Endodermal cell (in vitro differentiated cells): Measurements from ENCODE around the gene IGLL5. TPM values are rescaled to one million over a fixed set of nuclear protein-coding genes. Genes with fewer than 3 reads are reported as not detected.

Experiments
- DNase-seq: peaks from one replicate; pipeline ENCODE4 v3.0.0-alpha.2; 2017
- H3K27ac ChIP-seq: 2 replicates; pipeline ENCODE4 v1.5.1; 2013; ENCODE audit warnings: mild to moderate bottlenecking, low read depth, low read length, moderate library complexity
- H3K27me3 ChIP-seq: 2 replicates; pipeline ENCODE4 v1.6.1; 2013; ENCODE audit warnings: mild to moderate bottlenecking, low read length, moderate library complexity; ENCODE audit not compliant: insufficient read depth, control insufficient read depth, poor library complexity, severe bottlenecking
- H3K36me3 ChIP-seq: 2 replicates; pipeline ENCODE4 v1.7.0; 2013; ENCODE audit warnings: mild to moderate bottlenecking, low read length, moderate library complexity; ENCODE audit not compliant: control insufficient read depth, insufficient read depth
- H3K4me1 ChIP-seq: one replicate; pipeline ENCODE4 v1.7.0; 2013; ENCODE audit warnings: low read length; ENCODE audit not compliant: control insufficient read depth, insufficient read depth
- H3K4me3 ChIP-seq: 2 replicates; pipeline ENCODE4 v1.5.1; 2013; ENCODE audit warnings: mild to moderate bottlenecking, low read length, moderate library complexity
- H3K9ac ChIP-seq: 2 replicates; pipeline ENCODE4 v1.6.1; 2013; ENCODE audit warnings: mild to moderate bottlenecking, low read length, moderate library complexity; ENCODE audit not compliant: poor library complexity, severe bottlenecking; ENCODE audit errors: extremely low read depth
- H3K9me3 ChIP-seq: 2 replicates; pipeline ENCODE4 v1.6.1; 2013; ENCODE audit warnings: mild to moderate bottlenecking, low read length, moderate library complexity; ENCODE audit not compliant: control insufficient read depth
- H3K27ac Mint-ChIP-seq: 2 replicates; pipeline ENCODE4 v1.8.0; 2020; ENCODE audit warnings: mixed read lengths
- H3K27me3 Mint-ChIP-seq: 2 replicates; pipeline ENCODE4 v1.8.0; 2021; ENCODE audit warnings: mild to moderate bottlenecking, mixed read lengths; ENCODE audit not compliant: insufficient read depth
- H3K36me3 Mint-ChIP-seq: 2 replicates; pipeline ENCODE4 v1.8.0; 2020; ENCODE audit warnings: low read depth, mixed read lengths
- H3K4me1 Mint-ChIP-seq: 2 replicates; pipeline ENCODE4 v1.8.0; 2020; ENCODE audit warnings: mixed read lengths
- H3K4me3 Mint-ChIP-seq: 2 replicates; pipeline ENCODE4 v1.8.0; 2020; ENCODE audit warnings: mild to moderate bottlenecking, moderate library complexity, mixed read lengths
- H3K9me3 Mint-ChIP-seq: 2 replicates; pipeline ENCODE4 v1.8.0; 2020; ENCODE audit warnings: mild to moderate bottlenecking, mixed read lengths
- WGBS, 2 experiments: methylation state at CpG; one replicate each; pipeline versions ENCODE4 v1.1.5 to v1.1.7; 2013; ENCODE audit warnings: missing lambda C conversion rate in 2 of 2, mixed read lengths in 1 of 2; ENCODE audit not compliant: insufficient coverage in 1 of 2, insufficient read length in 1 of 2; 5-methylcytosine and 5-hydroxymethylcytosine counted together
- total RNA-seq, 2 donors: library from RNA; stranded (reverse); fragmentation: NEBNext Ultra II Directional in 1 of 2; extraction: Animal tissue kit (Norgen Biotek cat#: 25700) in 1 of 2; gene quantifications; 2 replicates in 1 of 2; 3 replicates in 1 of 2; pipeline ENCODE4 v1.2.1, GENCODE V29; 2021
- TF ChIP-seq, protein P1 (sequence below): fragments of 200-600 bp; sonication (generic); conservative IDR thresholded peaks from 2 replicates; pipeline ENCODE4 v1.5.0; 2021; ENCODE audit warnings: antibody characterized with exemption, mild to moderate bottlenecking

IGLL5 gene
- total RNA-seq, 2 donors from 2014 or later: not detected

DNA sequence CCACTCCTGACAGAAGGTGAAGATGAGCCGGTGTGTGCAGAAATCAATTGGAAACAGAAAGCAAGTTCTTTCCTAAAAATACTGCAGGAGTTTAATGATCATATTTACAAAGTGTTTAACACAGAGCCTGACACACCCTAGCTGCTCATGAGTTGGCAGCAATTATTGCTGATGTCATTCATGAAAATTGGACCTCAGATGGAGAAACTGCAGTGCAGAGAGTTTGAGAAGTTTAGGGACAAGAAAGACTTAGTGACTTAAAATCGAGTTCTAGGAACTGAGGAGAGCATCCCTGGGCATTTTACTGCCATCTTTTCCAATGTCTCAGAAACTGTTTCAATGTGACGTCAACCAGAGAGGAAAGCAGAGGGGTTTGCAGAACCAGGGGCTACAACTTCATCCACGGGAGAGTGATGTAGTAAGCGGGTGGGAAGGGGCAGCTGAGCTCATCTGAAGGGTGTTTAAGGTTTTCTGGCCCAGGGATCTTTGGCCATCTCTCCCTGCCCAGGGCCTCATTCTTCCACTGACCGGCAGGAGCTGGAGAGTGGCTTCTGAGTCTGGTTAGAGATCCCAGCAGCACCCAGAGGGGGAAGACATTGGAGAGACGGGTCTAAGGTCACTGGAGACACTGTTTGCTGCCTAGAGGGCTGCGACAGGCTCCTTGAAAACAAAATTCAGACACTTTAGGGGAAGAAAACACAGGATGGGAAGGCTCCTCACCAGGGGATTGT lies 21.1 kb upstream of the IGLL5 start:
- H3K4me1 ChIP-seq: no peaks in the 10 kb centered on the region
- 75 to 78% methylated on average over 7 to 8 of the region's 8 CpGs for WGBS, 2 experiments
- H3K9me3 ChIP-seq: no peaks in the 10 kb centered on the region
- peaks cover 86% of the 10 kb centered on the region for H3K27me3 Mint-ChIP-seq
- no peaks in the 10 kb centered on the region for H3K36me3 ChIP-seq
- H3K9ac ChIP-seq: no peak overlapping the region
- no peaks in the 10 kb centered on the region for H3K36me3 Mint-ChIP-seq
- peaks cover 56% of the 10 kb centered on the region for H3K27me3 ChIP-seq
- H3K4me3 Mint-ChIP-seq: no peak overlapping the region
- H3K9me3 Mint-ChIP-seq: no peaks in the 10 kb centered on the region
- TF ChIP-seq, protein P1, sequence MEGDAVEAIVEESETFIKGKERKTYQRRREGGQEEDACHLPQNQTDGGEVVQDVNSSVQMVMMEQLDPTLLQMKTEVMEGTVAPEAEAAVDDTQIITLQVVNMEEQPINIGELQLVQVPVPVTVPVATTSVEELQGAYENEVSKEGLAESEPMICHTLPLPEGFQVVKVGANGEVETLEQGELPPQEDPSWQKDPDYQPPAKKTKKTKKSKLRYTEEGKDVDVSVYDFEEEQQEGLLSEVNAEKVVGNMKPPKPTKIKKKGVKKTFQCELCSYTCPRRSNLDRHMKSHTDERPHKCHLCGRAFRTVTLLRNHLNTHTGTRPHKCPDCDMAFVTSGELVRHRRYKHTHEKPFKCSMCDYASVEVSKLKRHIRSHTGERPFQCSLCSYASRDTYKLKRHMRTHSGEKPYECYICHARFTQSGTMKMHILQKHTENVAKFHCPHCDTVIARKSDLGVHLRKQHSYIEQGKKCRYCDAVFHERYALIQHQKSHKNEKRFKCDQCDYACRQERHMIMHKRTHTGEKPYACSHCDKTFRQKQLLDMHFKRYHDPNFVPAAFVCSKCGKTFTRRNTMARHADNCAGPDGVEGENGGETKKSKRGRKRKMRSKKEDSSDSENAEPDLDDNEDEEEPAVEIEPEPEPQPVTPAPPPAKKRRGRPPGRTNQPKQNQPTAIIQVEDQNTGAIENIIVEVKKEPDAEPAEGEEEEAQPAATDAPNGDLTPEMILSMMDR: no peak
- H3K27ac Mint-ChIP-seq: no peak overlapping the region
- no peak for DNase-seq
- H3K4me1 Mint-ChIP-seq: no peaks in the 10 kb centered on the region
- no peak overlapping the region for H3K27ac ChIP-seq
- no peak overlapping the region for H3K4me3 ChIP-seq

DNA sequence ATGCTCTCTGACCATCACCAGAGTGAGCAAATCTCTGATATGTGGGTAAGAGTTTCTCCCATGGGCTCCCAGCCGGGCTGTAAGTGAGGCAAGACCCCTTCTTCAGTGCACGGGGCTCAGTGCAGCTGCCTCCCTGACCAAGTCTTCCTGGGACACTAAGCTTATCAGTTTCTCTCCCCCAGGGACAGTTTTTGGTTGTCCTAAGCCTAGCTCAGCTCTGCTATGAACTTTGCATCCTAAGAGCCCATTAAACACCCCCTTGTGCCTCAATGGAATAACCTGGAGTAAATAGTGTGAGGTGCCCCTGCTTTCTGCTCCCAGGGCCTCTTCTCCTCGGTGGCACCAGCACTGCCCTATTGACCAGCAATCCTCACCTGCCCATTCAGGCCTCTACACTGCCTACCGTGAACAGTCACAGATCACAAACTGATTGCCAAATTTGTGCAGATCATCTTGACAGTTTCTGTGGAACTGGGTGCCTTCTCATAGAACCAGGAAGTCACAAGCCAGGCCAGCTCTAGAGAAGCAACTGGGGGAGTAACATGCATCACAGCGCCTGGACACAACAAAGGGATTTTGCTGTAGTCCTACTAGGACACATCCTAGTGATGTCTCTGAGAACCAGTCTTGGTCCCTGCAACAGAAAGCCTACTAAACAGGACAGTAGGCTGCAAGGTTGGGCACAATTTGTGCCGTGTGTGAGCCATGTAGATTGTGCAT lies 19.5 kb upstream of the IGLL5 start:
- Mint-ChIP-seq H3K27ac (no peak overlapping the region), H3K9me3 (no peaks in the 10 kb centered on the region), H3K4me1 (no peaks in the 10 kb centered on the region), H3K36me3 (no peaks in the 10 kb centered on the region), H3K4me3 (no peak overlapping the region), H3K27me3 (peaks cover 90% of the 10 kb centered on the region)
- H3K4me1 ChIP-seq: no peaks in the 10 kb centered on the region
- no peak overlapping the region for H3K4me3 ChIP-seq
- peaks cover 48% of the 10 kb centered on the region for H3K27me3 ChIP-seq
- TF ChIP-seq, protein P1: no peak
- no peaks in the 10 kb centered on the region for H3K36me3 ChIP-seq
- no peaks in the 10 kb centered on the region for H3K9me3 ChIP-seq
- H3K9ac ChIP-seq: no peak overlapping the region
- DNase-seq: peak; percentile 29
- no peak overlapping the region for H3K27ac ChIP-seq
- WGBS, 2 experiments: 85 to 91% methylated on average over 5 to 6 of the region's 6 CpGs

DNA sequence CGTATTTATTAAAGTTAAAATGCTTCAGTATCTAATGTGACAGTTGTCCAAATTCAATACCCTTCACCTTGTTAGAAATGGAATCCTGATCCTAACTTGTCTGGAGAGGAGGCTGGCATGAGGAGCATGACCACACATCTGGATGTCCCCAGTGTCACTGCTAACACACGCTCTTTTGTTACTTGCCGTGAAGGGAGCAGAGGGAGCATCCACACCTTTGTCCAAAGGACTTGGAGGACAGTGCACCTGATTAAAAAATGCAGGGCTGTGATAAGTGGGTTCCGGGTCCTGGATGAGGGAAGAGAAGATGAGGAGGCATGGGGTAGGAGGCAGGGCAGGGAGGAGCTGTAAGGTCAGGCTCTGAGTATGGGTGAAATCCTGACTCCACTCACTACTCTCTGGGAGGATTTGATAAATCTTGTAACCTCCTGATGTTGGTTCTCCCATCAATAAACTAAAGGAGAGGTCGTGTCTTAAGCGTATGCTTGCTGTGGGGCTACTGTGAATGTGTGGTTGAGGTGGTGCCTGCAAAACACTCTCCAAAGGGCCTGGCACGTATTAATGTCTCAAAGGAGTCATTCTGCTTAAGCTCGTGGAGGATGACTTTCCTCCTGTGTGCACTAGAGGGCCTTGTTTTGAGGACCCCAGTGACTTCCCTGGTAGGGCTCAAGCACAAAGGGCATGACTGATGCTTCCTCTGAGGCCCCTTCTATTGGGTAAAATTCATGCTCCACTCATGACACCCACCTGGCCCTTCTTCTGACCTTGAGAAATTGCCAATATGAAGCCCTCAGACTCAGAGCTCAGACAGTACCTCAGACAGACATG lies 16.8 kb upstream of the IGLL5 start:
- H3K27me3 Mint-ChIP-seq: peaks cover 77% of the 10 kb centered on the region
- H3K36me3 ChIP-seq: no peaks in the 10 kb centered on the region
- no peaks in the 10 kb centered on the region for H3K4me1 Mint-ChIP-seq
- 66 to 73% methylated on average over 4 to 8 of the region's 8 CpGs for WGBS, 2 experiments
- no peak overlapping the region for H3K9ac ChIP-seq
- H3K27ac Mint-ChIP-seq: no peak overlapping the region
- H3K4me1 ChIP-seq: no peaks in the 10 kb centered on the region
- no peak overlapping the region for H3K27ac ChIP-seq
- TF ChIP-seq, protein P1: peak; percentile 70
- DNase-seq: peak; percentile 58
- no peaks in the 10 kb centered on the region for H3K9me3 Mint-ChIP-seq
- H3K27me3 ChIP-seq: peaks cover 40% of the 10 kb centered on the region
- H3K4me3 ChIP-seq: no peak overlapping the region
- H3K4me3 Mint-ChIP-seq: no peak overlapping the region
- peaks cover 5% of the 10 kb centered on the region for H3K9me3 ChIP-seq
- no peaks in the 10 kb centered on the region for H3K36me3 Mint-ChIP-seq
